ENCODE data around the gene MARCO.

The MARCO gene

GRCh38 chr2:118911936-118912335 lies 30.1 kb upstream of the MARCO start:
- Histone ChIP-seq H3K4me3 (ENCODE audit: low read depth in 1 of 2, low read length in 2 of 2) (no peak overlapping the region), H3K4me1 (ENCODE audit: insufficient read depth, low read length) (no peaks in the 10 kb centered on the region), H3K9me3 (ENCODE audit: low read length) (no peaks in the 10 kb centered on the region), H3K36me3 (ENCODE audit: insufficient read depth, low read length) (no peaks in the 10 kb centered on the region), H3K27me3 (ENCODE audit: control insufficient read depth in 1 of 2, insufficient read depth in 2 of 2, low read length in 2 of 2) (no peaks in the 10 kb centered on the region), H3K9ac (ENCODE audit: low read length) (no peak overlapping the region), H3K27ac (ENCODE audit: low read depth, low read length) (no peak overlapping the region)

GRCh38 chr2:118913131-118913802 lies 28.7 kb upstream of the MARCO start:
- no peak overlapping the region for H3K27ac ChIP-seq (ENCODE audit: low read depth, low read length)
- H3K9ac ChIP-seq (ENCODE audit: low read length): no peak overlapping the region
- H3K4me1 ChIP-seq (ENCODE audit: insufficient read depth, low read length): no peaks in the 10 kb centered on the region
- H3K4me3 ChIP-seq (ENCODE audit: low read depth in 1 of 2, low read length in 2 of 2): no peak overlapping the region
- no peaks in the 10 kb centered on the region for H3K27me3 ChIP-seq (ENCODE audit: control insufficient read depth in 1 of 2, insufficient read depth in 2 of 2, low read length in 2 of 2)
- no peaks in the 10 kb centered on the region for H3K36me3 ChIP-seq (ENCODE audit: insufficient read depth, low read length)
- H3K9me3 ChIP-seq (ENCODE audit: low read length): no peaks in the 10 kb centered on the region

- Histone ChIP-seq H3K4me1 (ENCODE audit: insufficient read depth, low read length) (no peaks in the 10 kb centered on the region), H3K27me3 (ENCODE audit: control insufficient read depth in 1 of 2, insufficient read depth in 2 of 2, low read length in 2 of 2) (no peaks in the 10 kb centered on the region), H3K9me3 (ENCODE audit: low read length) (no peaks in the 10 kb centered on the region), H3K4me3 (ENCODE audit: low read depth in 1 of 2, low read length in 2 of 2) (no peak overlapping the region), H3K36me3 (ENCODE audit: insufficient read depth, low read length) (no peaks in the 10 kb centered on the region), H3K27ac (ENCODE audit: low read depth, low read length) (no peak overlapping the region), H3K9ac (ENCODE audit: low read length) (no peak overlapping the region)
Observed at GRCh38 chr2:118913803-118914645, 28.0 kb upstream of the MARCO start.

GRCh38 chr2:118914721-118915453 lies 27.1 kb upstream of the MARCO start:
- Histone ChIP-seq H3K36me3 (ENCODE audit: insufficient read depth, low read length) (no peaks in the 10 kb centered on the region), H3K9ac (ENCODE audit: low read length) (no peak overlapping the region), H3K27me3 (ENCODE audit: control insufficient read depth in 1 of 2, insufficient read depth in 2 of 2, low read length in 2 of 2) (no peaks in the 10 kb centered on the region), H3K27ac (ENCODE audit: low read depth, low read length) (no peak overlapping the region), H3K4me1 (ENCODE audit: insufficient read depth, low read length) (no peaks in the 10 kb centered on the region), H3K4me3 (ENCODE audit: low read depth in 1 of 2, low read length in 2 of 2) (no peak overlapping the region), H3K9me3 (ENCODE audit: low read length) (no peaks in the 10 kb centered on the region)

GRCh38 chr2:118918017-118918416 lies 24.0 kb upstream of the MARCO start:
- Histone ChIP-seq H3K27me3 (ENCODE audit: control insufficient read depth in 1 of 2, insufficient read depth in 2 of 2, low read length in 2 of 2) (no peaks in the 10 kb centered on the region), H3K4me1 (ENCODE audit: insufficient read depth, low read length) (no peaks in the 10 kb centered on the region), H3K4me3 (ENCODE audit: low read depth in 1 of 2, low read length in 2 of 2) (no peak overlapping the region), H3K27ac (ENCODE audit: low read depth, low read length) (no peak overlapping the region), H3K36me3 (ENCODE audit: insufficient read depth, low read length) (no peaks in the 10 kb centered on the region), H3K9me3 (ENCODE audit: low read length) (peaks cover 3% of the 10 kb centered on the region), H3K9ac (ENCODE audit: low read length) (no peak overlapping the region)

- Histone ChIP-seq H3K36me3 (ENCODE audit: insufficient read depth, low read length) (no peaks in the 10 kb centered on the region), H3K27ac (ENCODE audit: low read depth, low read length) (no peak overlapping the region), H3K4me3 (ENCODE audit: low read depth in 1 of 2, low read length in 2 of 2) (no peak overlapping the region), H3K9me3 (ENCODE audit: low read length) (peaks cover 3% of the 10 kb centered on the region), H3K27me3 (ENCODE audit: control insufficient read depth in 1 of 2, insufficient read depth in 2 of 2, low read length in 2 of 2) (no peaks in the 10 kb centered on the region), H3K4me1 (ENCODE audit: insufficient read depth, low read length) (no peaks in the 10 kb centered on the region), H3K9ac (ENCODE audit: low read length) (no peak overlapping the region)
Observed at GRCh38 chr2:118921646-118922045, 20.3 kb upstream of the MARCO start.

- Histone ChIP-seq H3K27ac (ENCODE audit: low read depth, low read length) (no peak overlapping the region), H3K4me3 (ENCODE audit: low read depth in 1 of 2, low read length in 2 of 2) (no peak overlapping the region), H3K36me3 (ENCODE audit: insufficient read depth, low read length) (no peaks in the 10 kb centered on the region), H3K9ac (ENCODE audit: low read length) (no peak overlapping the region), H3K27me3 (ENCODE audit: control insufficient read depth in 1 of 2, insufficient read depth in 2 of 2, low read length in 2 of 2) (no peaks in the 10 kb centered on the region), H3K4me1 (ENCODE audit: insufficient read depth, low read length) (no peaks in the 10 kb centered on the region), H3K9me3 (ENCODE audit: low read length) (peaks cover 3% of the 10 kb centered on the region)
Observed at GRCh38 chr2:118922254-118922653, 19.7 kb upstream of the MARCO start.

- Histone ChIP-seq H3K27me3 (ENCODE audit: control insufficient read depth in 1 of 2, insufficient read depth in 2 of 2, low read length in 2 of 2) (no peaks in the 10 kb centered on the region), H3K27ac (ENCODE audit: low read depth, low read length) (no peak overlapping the region), H3K36me3 (ENCODE audit: insufficient read depth, low read length) (no peaks in the 10 kb centered on the region), H3K4me3 (ENCODE audit: low read depth in 1 of 2, low read length in 2 of 2) (no peak overlapping the region), H3K9ac (ENCODE audit: low read length) (no peak overlapping the region), H3K9me3 (ENCODE audit: low read length) (peaks cover 3% of the 10 kb centered on the region), H3K4me1 (ENCODE audit: insufficient read depth, low read length) (no peaks in the 10 kb centered on the region)
Observed at GRCh38 chr2:118923371-118923770, 18.6 kb upstream of the MARCO start.

GRCh38 chr2:118925476-118925875 lies 16.5 kb upstream of the MARCO start:
- no peak overlapping the region for H3K27ac ChIP-seq (ENCODE audit: low read depth, low read length)
- H3K36me3 ChIP-seq (ENCODE audit: insufficient read depth, low read length): no peaks in the 10 kb centered on the region
- no peaks in the 10 kb centered on the region for H3K4me1 ChIP-seq (ENCODE audit: insufficient read depth, low read length)
- no peak overlapping the region for H3K9ac ChIP-seq (ENCODE audit: low read length)
- no peaks in the 10 kb centered on the region for H3K27me3 ChIP-seq (ENCODE audit: control insufficient read depth in 1 of 2, insufficient read depth in 2 of 2, low read length in 2 of 2)
- no peak overlapping the region for H3K4me3 ChIP-seq (ENCODE audit: low read depth in 1 of 2, low read length in 2 of 2)
- peaks cover 6% of the 10 kb centered on the region for H3K9me3 ChIP-seq (ENCODE audit: low read length)

GRCh38 chr2:118925981-118926380 lies 16.0 kb upstream of the MARCO start:
- no peak overlapping the region for H3K9ac ChIP-seq (ENCODE audit: low read length)
- H3K36me3 ChIP-seq (ENCODE audit: insufficient read depth, low read length): no peaks in the 10 kb centered on the region
- no peak overlapping the region for H3K27ac ChIP-seq (ENCODE audit: low read depth, low read length)
- H3K9me3 ChIP-seq (ENCODE audit: low read length): peaks cover 6% of the 10 kb centered on the region
- H3K4me3 ChIP-seq (ENCODE audit: low read depth in 1 of 2, low read length in 2 of 2): no peak overlapping the region
- H3K4me1 ChIP-seq (ENCODE audit: insufficient read depth, low read length): no peaks in the 10 kb centered on the region
- no peaks in the 10 kb centered on the region for H3K27me3 ChIP-seq (ENCODE audit: control insufficient read depth in 1 of 2, insufficient read depth in 2 of 2, low read length in 2 of 2)

GRCh38 chr2:118929059-118929458 lies 12.9 kb upstream of the MARCO start:
- H3K9me3 ChIP-seq (ENCODE audit: low read length): peaks cover 13% of the 10 kb centered on the region
- H3K9ac ChIP-seq (ENCODE audit: low read length): no peak overlapping the region
- H3K27me3 ChIP-seq (ENCODE audit: control insufficient read depth in 1 of 2, insufficient read depth in 2 of 2, low read length in 2 of 2): no peaks in the 10 kb centered on the region
- no peak overlapping the region for H3K4me3 ChIP-seq (ENCODE audit: low read depth in 1 of 2, low read length in 2 of 2)
- no peaks in the 10 kb centered on the region for H3K36me3 ChIP-seq (ENCODE audit: insufficient read depth, low read length)
- no peaks in the 10 kb centered on the region for H3K4me1 ChIP-seq (ENCODE audit: insufficient read depth, low read length)
- H3K27ac ChIP-seq (ENCODE audit: low read depth, low read length): no peak overlapping the region
